GM19455 (cell line): ENCODE results near the gene RNF213.

ENCODE experiments used
- ATAC-seq: cut with Tn5 transposase; IDR thresholded peaks from one replicate; pipeline ENCODE4 v1.9.1; 2021; ENCODE audit not compliant: unreplicated experiment

RNF213 gene

DNA sequence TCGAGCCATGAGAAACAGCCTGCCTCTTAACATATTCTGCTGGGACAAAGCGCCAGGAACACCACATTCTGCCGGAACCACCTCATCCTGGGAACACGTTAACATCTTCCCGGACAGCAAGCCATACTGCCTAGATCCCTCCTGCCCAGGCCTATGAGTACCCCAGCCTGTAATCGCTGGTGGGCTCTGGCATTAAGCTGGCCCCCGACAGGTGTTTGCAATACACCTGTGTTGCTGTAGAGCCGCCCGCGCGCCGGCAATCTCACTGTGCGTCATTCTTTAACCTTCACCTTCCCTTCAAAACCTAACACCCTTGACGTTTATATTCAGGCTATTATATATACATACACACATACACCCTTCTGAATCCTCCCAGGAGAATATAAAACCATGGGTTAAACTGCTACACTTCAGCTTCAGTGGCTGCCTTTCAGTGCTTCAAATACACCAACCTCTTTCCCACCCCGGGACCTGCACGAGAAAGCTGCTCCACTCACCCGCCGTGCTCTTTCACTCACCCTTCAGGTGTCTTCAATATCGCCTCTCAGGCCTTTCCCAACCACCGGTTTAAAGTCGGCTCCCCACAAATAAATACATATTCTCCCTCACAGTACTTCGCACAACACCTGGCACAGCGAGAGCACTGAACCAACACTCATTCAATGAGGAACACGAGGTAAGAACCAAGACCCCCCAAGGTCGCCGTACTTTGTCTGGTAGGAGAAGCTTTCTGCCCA lies 153.3 kb downstream of the RNF213 start:
- no peak for ATAC-seq

DNA sequence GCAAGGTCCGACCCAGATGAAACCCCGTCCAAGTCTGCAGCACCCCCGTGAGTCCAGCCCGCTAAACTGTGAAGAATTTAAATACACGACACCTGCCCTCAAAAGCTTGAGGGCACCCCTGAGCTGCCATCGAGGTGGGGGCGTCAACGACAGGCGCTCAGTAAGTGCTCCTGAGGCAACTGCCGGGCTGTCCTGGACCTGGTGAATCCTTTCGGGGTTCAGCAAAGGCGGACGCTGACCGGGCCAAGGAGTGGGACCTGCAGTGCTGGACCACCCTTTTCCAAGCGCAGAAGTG lies 153.8 kb downstream of the RNF213 start:
- no peak for ATAC-seq

DNA sequence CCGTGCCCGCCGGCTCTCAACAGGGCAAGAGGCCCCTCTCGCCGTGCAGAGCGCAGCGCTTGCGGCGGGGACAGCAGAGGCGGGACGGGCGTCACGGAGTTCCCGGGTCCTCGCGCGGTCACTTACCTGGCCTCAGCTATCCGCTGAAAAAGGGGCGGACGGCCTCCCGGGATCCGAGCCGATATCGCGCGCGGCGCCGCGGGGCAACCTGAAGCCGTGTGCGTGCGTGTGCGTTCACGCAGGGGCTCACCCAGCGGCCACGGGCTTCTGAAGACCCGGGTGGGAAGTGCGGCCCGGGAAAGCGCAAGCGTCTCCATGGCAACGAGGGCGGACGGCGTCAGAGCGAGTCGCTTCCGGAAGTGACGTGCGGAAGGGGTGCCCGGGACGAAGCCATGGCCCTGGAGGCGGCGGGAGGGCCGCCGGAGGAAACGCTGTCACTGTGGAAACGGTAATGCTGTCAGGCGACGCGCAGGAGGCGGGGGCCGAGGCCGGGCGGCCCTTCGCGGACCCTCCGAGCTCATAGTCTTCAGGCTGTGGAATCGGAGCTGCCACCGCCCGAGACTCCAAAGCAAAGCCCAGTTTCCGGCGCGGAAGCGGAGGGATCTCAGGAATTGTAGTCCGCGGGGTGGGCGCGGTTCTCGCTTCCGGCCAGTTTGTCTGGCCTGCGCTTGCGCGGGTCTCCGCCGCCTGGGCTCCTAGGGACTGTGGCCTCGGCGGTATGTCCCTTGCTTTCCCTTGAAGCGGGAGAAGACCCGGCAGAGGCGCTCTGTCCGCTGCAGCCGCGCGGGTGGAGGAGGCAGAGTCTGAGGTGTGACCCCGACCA lies 154.4 kb downstream of the RNF213 start, which contains the start of gene ENDOV:
Gene ENDOV, plus strand, starts transcription at position 365 of the 823 bp plus-strand sequence. Its CDS starts 28 bp downstream, at position 393.
- ATAC-seq = peak; percentile 95

DNA sequence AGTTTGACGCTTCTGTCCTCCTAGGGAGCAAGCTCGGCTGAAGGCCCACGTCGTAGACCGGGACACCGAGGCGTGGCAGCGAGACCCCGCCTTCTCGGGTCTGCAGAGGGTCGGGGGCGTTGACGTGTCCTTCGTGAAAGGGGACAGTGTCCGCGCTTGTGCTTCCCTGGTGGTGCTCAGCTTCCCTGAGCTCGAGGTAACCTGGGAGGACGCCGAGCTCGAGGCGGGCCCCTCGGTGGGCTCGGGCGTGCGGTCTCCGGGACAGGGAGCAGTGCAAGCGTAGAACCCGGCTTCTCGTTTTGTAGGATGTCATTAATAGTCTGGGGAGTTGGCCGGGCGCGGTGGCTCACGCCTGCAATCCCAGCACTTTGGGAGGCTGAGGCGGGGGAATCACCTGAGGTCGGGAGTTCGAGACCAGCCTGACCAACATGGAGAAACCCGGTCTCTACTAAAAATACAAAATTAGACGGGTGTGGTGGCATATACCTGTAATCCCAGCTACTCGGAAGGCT lies 155.0 kb downstream of the RNF213 start:
- ATAC-seq = no peak

DNA sequence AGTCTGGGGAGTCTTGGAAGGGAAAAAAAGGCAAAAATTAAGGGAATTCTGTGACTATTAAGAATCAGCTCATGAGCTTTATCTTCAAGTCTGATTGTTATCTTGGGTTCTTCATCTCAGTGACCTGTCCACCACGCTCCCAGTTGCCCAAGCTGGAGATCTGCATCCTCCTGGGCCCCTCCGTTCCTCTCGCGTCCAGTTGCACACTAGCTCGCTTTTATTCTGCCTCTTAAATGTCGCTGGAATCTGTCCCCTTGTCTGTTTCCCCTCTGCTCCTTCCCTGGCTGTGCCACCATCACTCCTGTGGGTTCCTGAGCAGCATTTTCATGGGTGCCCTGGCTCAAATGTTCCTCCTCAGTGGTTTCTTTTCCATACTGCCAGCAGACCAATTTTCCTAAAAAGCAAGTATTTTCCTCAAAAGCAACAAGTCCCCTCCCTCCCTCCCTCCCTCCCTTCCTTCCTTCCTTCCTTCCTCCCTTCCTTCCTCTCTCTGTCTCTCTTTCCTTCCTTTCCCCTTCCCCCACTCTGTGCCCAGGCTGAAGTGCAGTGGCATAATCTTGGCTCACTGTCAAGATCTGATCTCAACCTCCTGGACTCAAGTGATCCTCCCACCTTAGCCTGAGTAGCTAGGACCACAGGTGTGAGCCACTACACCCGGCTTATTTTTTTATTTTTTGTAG lies 155.7 kb downstream of the RNF213 start:
- ATAC-seq = no peak

DNA sequence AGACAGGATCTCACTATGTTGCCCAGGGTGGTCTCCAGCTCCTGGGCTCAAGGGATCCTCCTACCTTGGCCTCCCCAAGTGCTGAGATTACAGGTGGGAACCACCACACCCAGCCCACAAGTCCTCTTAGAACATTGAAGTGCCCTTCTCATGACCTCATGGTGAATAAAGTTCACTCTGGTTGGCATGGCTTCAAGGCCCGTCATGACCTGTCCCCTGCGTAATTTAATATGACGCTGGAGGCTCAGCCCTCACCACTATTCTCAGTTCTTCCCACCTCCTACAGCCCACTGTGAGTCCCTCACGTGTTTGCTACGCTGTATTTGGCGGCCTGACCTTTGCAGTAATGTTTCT lies 156.3 kb downstream of the RNF213 start:
- ATAC-seq = no peak

DNA sequence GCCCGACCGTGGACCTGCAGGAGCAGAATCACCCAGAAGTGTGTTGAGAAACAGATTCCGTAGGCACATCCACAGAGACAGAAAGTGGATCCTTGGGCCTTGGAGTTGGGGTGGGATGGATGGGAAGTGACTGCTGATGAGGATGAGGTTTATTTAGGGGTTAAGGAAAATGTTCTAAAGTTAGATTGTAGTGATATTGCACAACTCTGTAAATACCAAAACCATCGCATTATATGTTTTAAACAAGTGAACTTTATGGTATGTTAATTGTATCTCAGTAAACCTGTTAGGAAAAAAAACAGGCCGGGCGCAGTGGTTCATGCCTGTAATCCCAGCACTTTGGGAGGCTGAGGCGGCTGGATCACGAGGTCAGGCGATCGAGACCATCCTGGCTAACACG lies 157.9 kb downstream of the RNF213 start:
- no peak for ATAC-seq

DNA sequence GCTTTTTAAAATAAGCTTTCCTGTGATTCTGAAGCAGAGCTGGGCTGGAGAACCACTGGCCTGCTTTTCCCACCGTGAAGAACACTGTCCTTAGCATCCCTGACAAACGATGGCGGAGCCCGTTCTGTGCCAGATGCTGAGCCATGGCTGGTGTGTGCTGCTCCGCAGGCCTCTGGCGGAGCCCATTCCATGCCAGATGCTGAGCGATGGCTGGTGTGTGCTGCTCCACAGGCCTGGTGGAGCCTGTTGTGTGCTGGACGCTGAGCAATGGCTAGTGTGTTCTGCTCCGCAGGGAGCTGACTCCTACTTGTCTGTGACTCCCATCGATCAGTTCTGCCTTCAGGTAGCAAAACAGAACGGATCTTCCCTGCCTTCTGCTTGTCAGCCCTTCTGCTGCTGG lies 158.6 kb downstream of the RNF213 start:
- ATAC-seq = no peak

DNA sequence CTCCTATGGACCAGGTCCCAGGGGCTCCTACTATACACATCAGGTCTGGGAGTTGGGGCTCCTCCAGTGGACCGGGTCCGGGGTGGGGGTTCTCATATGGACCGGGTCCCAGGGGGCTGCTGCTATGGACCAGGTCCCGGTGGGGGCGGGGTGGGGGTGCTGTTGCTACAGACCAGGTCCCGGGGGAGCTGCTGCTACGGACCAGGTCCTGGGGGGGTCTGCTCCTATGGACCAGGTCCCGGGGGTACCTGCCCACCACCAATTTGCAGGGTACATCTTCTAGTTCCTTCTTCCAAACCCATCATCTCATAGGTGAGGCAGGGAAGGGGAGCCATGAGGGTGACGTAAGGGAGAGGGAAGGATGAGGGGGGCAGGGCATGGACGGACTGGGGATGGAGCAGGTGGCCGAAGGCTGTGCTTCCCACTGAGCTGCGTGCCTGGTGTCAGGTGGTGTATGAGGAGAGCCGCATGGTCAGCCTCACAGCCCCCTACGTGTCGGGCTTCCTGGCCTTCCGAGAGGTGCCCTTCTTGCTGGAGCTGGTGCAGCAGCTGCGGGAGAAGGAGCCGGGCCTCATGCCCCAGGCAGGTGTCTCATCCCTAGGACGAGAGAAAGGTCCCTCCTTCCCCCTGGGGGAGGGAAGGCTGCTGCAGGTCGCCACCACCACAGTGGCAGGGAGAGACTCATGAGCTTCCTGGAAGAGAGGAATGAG lies 160.9 kb downstream of the RNF213 start:
- ATAC-seq = no peak

DNA sequence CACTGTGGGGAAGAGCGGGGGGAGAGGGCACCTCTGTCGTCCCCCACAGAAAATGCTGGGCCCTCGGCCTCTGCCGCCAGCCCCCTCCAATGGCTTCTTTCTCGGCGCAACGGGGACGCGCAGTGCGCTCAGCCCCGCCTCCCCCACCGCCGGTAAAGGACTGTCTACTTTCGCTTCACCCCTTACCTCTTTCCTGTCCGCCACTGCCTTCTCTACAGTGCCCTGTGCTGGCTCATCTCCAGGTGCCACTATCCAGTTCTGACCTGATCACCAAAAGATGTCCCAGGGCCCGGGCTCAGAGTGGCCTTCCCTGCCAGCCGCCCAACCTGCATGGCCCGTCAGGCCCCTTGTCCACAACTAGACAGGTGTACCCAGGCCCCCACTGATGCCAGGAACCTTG lies 161.6 kb downstream of the RNF213 start:
- no peak for ATAC-seq

DNA sequence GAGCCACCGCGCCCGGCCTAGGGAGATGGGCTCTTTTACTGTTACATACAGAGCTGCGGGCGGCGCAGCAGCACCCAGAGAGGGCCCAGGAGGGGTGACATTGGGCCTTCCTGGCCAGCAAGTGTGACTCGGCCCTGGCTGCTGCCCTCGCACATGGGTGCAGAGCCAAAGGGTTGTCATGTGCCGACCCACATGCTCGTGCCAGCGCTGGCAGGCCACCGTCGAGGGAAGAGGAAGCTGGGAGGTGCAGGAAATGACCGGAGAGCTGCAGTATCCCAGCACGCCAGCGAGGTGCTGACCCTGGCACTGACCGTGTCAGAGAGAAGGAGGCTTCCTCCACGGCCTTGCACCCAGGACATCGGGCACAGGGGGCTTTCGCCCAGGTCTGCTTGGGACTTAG lies 162.3 kb downstream of the RNF213 start:
- no peak for ATAC-seq

DNA sequence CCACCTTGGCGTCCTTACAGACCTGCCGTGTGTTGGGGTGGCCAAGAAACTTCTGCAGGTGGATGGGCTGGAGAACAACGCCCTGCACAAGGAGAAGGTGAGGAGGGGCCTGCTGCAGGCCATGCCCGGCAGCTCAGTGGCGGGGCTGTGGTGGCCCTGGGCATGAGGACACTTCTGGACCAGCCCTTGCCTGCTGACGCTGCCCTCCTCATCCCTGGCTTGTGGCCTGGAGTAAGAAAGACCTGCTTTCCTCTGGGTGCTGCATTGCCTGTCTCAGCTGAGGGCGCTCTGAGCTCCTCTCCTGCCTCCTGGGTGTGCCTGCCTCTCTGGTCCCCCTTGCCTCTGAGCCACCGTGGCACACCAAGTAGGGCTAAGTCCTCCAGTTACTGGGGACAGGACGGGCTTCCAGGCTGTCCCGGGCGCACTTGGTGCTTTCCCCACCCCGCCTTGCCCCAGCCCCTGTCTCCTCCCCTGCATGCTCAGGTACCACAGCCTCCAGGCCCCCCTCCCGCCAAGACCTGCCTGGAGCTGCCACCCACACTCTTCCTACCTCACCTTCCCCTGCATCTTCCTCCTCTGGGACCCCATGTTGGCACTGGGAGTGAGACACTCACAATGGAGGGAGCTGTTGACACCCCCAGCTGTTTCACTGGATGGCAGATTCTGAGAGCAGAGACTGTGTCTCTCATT lies 163.0 kb downstream of the RNF213 start:
- ATAC-seq = no peak

DNA sequence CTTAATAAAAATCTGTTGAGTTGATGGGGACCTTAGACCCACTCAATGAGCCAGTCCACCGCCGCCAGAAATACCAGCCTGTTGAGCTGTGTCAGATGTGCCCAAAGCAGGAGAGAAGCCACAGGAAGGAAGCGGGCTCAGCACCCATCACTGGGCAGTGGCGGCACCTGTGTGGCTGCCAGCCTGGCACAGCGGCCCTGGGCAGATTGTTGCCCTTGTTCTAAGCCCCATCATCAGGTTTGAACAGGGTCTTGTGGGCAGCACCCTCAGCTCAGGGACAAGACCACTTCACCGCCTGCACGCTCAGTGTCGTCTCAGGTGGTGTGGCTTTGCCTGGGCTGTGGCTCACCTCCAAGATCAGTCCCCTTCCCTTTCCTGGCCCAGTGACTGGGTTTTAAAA lies 163.6 kb downstream of the RNF213 start:
- no peak for ATAC-seq

DNA sequence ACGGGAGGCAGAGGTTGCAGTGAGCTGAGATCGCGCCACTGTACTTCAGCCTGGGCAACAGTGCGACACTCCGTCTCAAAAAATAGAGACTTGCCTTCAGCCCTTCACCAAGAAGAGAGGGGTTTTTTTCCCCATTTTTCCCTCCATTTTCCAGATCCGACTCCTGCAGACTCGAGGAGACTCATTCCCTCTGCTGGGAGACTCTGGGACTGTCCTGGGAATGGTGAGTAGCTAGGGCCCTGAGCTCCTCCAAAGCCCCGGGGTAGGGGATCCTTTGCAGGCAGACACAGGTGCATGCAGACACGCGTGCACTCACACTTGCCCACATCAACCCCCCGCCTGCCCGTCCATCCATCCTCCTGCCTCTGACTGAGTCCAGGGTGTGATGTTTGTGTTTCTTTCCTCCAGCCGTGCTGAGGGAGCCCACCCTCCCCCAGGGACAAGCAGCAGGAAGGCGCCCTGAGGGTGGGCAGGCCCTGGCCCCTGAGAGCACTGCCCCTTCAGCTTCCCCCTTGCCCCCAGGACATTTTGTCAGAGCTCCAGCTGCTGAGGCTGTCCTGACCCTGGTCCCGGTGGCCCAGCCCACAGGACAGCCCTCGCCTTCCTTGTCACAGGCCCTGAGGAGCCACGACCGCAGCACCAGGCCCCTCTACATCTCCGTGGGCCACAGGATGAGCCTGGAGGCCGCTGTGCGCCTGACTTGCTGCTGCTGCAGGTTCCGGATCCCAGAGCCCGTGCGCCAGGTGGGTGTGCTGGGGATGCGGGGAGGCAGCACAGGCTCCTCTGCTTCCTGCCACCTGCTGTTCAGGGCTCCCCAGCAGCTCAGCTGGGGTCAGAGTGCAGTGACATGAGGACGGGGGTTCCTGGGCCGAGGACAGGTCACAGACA lies 164.5 kb downstream of the RNF213 start:
- ATAC-seq = no peak

DNA sequence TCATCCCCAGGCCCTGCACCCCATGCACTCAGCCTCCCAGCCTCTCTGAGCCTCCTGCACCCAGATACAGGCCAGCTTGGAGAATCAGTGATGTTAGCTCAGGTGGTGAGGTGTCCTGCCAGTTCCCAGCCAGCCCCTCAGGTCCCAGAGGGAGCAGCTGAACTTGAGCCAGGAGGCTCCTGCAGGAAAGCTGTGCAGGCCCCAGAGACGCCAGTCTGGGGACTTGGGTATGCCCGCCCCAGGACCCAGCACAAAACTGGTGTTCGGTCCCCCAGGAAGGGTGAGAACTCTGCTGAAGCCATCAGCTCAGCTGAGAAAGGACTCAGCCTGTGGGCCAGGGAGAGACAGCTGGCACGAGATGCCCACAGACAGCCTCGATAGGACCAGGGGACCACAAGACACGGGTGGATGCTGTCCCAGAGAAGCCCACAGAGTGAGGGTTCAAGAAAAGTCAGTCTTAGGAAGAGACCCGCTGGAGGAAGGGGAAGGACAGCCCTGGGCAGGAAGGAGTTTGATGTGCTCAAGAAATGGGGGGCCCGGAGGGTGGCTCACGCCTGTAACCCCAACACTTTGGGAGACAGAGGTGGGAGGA lies 165.3 kb downstream of the RNF213 start:
- no peak for ATAC-seq

DNA sequence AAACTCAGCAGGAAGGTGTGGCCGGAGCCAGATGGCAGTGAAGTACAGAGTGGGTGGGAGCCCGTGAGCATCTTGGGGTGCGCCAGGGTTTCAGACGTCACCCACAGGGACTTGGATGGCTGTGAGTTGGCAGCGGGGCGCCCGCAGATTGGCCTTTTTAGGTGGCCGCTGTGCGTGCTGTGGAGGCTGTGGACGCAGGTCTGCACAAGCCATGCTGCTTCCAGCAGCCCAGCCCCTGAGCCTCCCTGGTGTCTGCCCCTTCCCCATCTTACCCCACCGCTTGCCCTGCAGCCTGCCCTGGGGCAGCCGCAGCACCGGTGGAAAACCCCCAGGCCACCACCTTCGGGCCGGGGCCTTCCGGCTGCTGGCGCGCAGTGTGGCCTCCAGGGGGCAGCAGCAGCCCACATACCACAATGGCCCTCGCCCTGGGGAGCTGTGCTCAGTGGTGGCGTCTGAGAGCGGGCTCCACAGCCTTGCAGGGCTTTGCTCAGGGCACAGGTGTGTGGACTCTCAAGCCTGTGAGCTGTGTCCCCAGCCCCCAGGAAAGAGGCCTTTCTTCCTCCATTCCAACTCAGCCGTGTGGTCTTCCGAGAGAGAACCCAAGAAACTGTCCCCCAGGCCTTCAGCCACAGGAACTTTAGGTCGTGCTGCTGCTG lies 166.1 kb downstream of the RNF213 start:
- ATAC-seq = no peak

DNA sequence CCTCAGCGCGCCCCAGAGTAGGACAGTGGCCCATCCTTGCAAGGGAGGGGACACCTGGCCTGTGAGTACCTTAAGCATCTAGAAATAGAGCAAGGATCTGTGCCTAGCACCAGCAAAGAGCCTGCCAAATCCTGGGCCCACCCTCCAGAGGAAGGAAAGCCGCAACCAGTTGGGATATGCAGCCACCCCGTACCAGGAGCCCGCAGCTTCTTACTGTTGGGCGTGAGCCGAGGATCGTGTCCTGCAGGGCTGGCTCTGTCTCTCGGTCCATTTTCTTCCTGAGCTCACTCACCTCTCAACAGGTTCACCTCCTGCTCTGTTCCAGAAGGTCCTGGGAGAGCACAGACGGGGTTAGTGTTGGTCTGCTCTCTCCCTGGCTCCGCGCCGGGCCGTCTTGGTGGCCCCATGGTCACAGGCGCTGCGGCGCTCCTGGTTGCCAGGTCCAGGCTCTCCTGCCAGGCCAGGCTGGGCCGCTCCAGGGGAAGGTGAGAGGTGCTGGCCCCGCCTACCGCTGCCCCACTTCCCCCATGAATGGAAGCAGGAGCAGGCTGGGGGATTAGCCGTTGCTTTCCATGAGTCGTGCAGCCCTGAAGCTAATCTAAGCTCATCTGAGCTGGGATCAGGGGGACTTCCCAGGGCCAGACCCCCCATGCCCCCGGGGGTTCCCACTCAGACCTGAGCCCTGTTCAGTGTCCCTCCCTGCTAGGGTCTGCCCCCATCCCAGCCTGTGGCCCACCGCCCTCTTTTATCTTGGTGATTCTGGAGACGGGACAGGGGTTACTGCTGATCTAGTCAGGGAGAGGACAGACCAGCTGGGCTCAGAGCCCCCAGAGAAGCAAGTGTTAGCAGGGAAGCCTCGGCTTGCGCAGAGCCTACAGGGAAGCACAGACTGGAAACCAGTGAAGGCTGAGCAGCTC lies 167.0 kb downstream of the RNF213 start:
- ATAC-seq = no peak

DNA sequence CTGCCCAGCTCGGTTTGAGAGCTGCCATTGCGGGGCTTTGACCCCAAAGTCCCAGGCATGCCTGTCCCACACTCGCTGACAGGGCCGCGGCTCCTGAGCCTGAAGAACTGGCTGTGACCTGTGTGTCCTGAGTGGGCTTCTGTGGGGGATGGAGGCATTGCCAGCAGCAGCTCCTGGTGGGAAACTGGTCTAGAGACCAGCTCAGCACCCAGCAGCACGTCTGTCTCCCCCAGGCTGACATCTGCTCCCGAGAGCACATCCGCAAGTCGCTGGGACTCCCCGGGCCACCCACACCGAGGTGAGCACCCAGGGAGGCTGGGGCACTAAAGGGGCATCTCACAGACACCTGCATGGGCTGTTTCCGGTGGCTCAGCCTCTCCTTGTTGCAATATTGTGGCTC lies 167.7 kb downstream of the RNF213 start:
- no peak for ATAC-seq
